Measurements from ENCODE around the gene MRPL43. TPM values are rescaled to one million over a fixed set of nuclear protein-coding genes. Genes with fewer than 3 reads are reported as not detected.
"Not testable (repeated sequence)": the region's sequence is repeated elsewhere in the genome, so short reads cannot be mapped to it uniquely, and the experiment has no call there.

Gene MRPL43
- total RNA-seq, 2 donors from 2014 or later = 30.8 to 39.0 TPM

GRCh38 chr10:100979791-100980272, 7.5 kb downstream of the MRPL43 start:
- DNase-seq = no peak
- H3K4me3 Mint-ChIP-seq = no peak overlapping the region
- H3K27ac Mint-ChIP-seq = no peak overlapping the region
- H3K4me1 Mint-ChIP-seq = peaks cover 16% of the 10 kb centered on the region
- ATAC-seq = no peak
- no peaks in the 10 kb centered on the region for H3K27me3 Mint-ChIP-seq
- no peaks in the 10 kb centered on the region for H3K9me3 ChIP-seq (ENCODE audit: control insufficient read depth, low read length, poor library complexity, severe bottlenecking)
- peaks cover 5% of the 10 kb centered on the region for H3K36me3 Mint-ChIP-seq (ENCODE audit: low read depth)

GRCh38 chr10:100978901-100979195, 8.4 kb downstream of the MRPL43 start:
- DNase-seq = no peak
- no peak for ATAC-seq
- no peaks in the 10 kb centered on the region for H3K9me3 ChIP-seq (ENCODE audit: control insufficient read depth, low read length, poor library complexity, severe bottlenecking)
- Mint-ChIP-seq H3K36me3 (ENCODE audit: low read depth) (peaks cover 3% of the 10 kb centered on the region), H3K27ac (no peak overlapping the region), H3K27me3 (no peaks in the 10 kb centered on the region), H3K4me1 (peaks cover 10% of the 10 kb centered on the region), H3K4me3 (no peak overlapping the region)

GRCh38 chr10:100978121-100978900, 9.0 kb downstream of the MRPL43 start:
- Mint-ChIP-seq H3K4me1 (peaks cover 10% of the 10 kb centered on the region), H3K36me3 (ENCODE audit: low read depth) (peaks cover 3% of the 10 kb centered on the region), H3K27ac (no peak overlapping the region), H3K4me3 (no peak overlapping the region), H3K27me3 (no peaks in the 10 kb centered on the region)
- H3K9me3 ChIP-seq (ENCODE audit: control insufficient read depth, low read length, poor library complexity, severe bottlenecking) = no peaks in the 10 kb centered on the region
- ATAC-seq = no peak
- DNase-seq = no peak

GRCh38 chr10:100977436-100977835, 9.9 kb downstream of the MRPL43 start:
- H3K36me3 Mint-ChIP-seq (ENCODE audit: low read depth) = no peaks in the 10 kb centered on the region
- H3K27me3 Mint-ChIP-seq = no peaks in the 10 kb centered on the region
- H3K9me3 ChIP-seq (ENCODE audit: control insufficient read depth, low read length, poor library complexity, severe bottlenecking) = no peaks in the 10 kb centered on the region
- ATAC-seq = no peak
- H3K27ac Mint-ChIP-seq = no peak overlapping the region
- no peak overlapping the region for H3K4me3 Mint-ChIP-seq
- DNase-seq = no peak
- H3K4me1 Mint-ChIP-seq = peaks cover 5% of the 10 kb centered on the region

DNA sequence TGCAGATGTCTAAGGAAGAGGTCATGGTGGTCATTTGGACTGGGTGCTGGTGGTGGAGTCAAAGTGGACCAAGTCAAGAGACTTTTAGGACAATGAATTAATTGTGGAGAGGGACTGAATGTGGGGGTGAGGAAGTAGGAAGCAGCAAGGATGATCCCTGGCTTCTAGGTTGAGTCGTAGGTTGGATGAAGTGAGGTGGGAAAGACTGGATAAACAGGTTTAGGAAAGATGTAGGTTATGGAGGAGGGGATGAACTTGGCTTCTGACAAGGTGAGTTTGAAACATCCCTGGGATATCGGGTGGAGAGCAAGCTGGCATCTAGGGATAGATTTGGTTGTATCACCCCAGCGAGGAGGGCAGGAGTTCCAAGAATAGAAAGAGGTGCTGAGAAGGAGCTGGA, 10.4 kb downstream of the MRPL43 start:
- DNase-seq = no peak

DNA sequence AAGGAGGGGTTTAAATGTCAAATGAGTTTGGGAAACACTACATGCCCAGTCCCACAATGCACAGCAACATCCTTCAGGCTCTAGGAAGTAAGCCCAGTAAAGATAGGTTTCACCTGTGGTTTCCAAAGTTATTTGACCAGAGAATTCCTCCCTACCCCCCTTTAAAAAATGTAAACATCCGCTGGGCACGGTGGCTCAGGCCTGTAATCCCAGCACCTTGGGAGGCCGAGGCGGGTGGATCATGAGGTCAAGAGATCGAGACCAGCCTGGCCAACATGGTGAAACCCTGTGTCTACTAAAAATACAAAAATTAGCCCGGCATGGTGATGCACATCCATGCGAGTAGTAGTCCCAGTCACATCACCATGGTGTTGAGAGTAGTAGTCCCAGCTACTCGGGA, 11.9 kb downstream of the MRPL43 start:
- peaks cover 10% of the 10 kb centered on the region for H3K4me1 Mint-ChIP-seq
- not testable (repeated sequence) for H3K4me3 Mint-ChIP-seq; H3K9me3 ChIP-seq (ENCODE audit: control insufficient read depth, low read length, poor library complexity, severe bottlenecking); DNase-seq; ATAC-seq; H3K36me3 Mint-ChIP-seq (ENCODE audit: low read depth); H3K27ac Mint-ChIP-seq; H3K27me3 Mint-ChIP-seq

More for the DNA sequence above, 10.4 kb downstream of the MRPL43 start:
- ATAC-seq = no peak
- H3K36me3 Mint-ChIP-seq (ENCODE audit: low read depth) = no peaks in the 10 kb centered on the region
- H3K4me3 Mint-ChIP-seq = no peak overlapping the region
- no peaks in the 10 kb centered on the region for H3K9me3 ChIP-seq (ENCODE audit: control insufficient read depth, low read length, poor library complexity, severe bottlenecking)
- peaks cover 5% of the 10 kb centered on the region for H3K4me1 Mint-ChIP-seq
- no peak overlapping the region for H3K27ac Mint-ChIP-seq
- H3K27me3 Mint-ChIP-seq = no peaks in the 10 kb centered on the region

GRCh38 chr10:100972904-100973535, 14.3 kb downstream of the MRPL43 start:
- no peak for ATAC-seq
- Mint-ChIP-seq H3K27ac (no peak overlapping the region), H3K36me3 (ENCODE audit: low read depth) (no peaks in the 10 kb centered on the region), H3K4me1 (peaks cover 18% of the 10 kb centered on the region), H3K4me3 (no peak overlapping the region), H3K27me3 (no peaks in the 10 kb centered on the region)
- no peak for DNase-seq
- no peaks in the 10 kb centered on the region for H3K9me3 ChIP-seq (ENCODE audit: control insufficient read depth, low read length, poor library complexity, severe bottlenecking)

DNA sequence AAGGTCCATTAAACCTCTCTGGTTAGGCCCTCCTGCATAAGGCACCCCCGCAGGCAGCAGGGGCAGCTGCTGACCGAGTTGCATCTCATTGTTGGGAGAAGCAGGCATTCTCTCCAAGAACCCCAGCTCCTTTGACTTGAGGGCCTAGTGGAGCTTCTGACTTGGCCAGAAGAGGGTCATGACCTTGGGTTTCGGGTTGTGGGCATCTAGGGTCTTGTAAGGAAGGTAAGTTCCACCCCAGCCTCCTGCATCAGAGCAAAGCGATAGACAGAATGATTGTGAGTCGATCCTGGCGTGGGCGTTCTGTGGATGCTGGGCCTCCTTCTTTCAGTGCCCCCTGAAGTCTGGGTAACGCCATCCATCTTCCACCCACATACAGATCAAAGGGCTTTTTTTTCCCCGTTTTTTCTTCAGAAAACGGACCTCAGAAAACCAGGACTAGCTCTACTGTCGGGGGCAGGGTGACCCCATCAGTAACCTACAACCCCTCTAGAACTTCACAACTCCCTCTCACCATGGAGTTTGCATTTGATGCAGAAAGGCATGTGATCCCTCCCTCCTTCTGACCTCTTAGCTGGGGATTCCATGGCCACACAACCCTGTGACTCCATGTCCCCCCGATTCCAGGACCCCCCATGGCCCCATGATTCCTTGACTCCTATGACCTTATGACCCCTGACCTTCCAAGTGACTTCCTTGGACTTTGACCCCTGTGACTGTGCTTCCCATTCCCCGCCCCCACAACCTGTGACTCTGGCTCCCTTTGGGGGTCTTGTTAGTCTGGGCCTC, 15.0 kb downstream of the MRPL43 start:
- DNase-seq (no peak), ATAC-seq (no peak)
- no peaks in the 10 kb centered on the region for H3K36me3 Mint-ChIP-seq (ENCODE audit: low read depth)
- H3K4me1 Mint-ChIP-seq = peaks cover 19% of the 10 kb centered on the region
- no peaks in the 10 kb centered on the region for H3K9me3 ChIP-seq (ENCODE audit: control insufficient read depth, low read length, poor library complexity, severe bottlenecking)
- no peaks in the 10 kb centered on the region for H3K27me3 Mint-ChIP-seq
- no peak overlapping the region for H3K4me3 Mint-ChIP-seq
- no peak overlapping the region for H3K27ac Mint-ChIP-seq

GRCh38 chr10:100970914-100971811, 16.1 kb downstream of the MRPL43 start:
- Mint-ChIP-seq H3K36me3 (ENCODE audit: low read depth) (no peaks in the 10 kb centered on the region), H3K4me3 (peak overlapping the region; percentile 80), H3K4me1 (peaks cover 14% of the 10 kb centered on the region), H3K27me3 (no peaks in the 10 kb centered on the region), H3K27ac (no peak overlapping the region)
- no peak for ATAC-seq
- DNase-seq = no peak
- H3K9me3 ChIP-seq (ENCODE audit: control insufficient read depth, low read length, poor library complexity, severe bottlenecking) = no peaks in the 10 kb centered on the region

- Mint-ChIP-seq H3K27me3 (no peaks in the 10 kb centered on the region), H3K4me1 (peaks cover 14% of the 10 kb centered on the region), H3K4me3 (peak overlapping the region; percentile 80), H3K27ac (peak overlapping the region; percentile 24), H3K36me3 (ENCODE audit: low read depth) (no peaks in the 10 kb centered on the region)
- peak in 2 of 3 donors; percentile 29 to 33 for DNase-seq
- no peaks in the 10 kb centered on the region for H3K9me3 ChIP-seq (ENCODE audit: control insufficient read depth, low read length, poor library complexity, severe bottlenecking)
- ATAC-seq = peak; percentile 76
Measured at GRCh38 chr10:100970076-100970913, 17.0 kb downstream of the MRPL43 start.

DNA sequence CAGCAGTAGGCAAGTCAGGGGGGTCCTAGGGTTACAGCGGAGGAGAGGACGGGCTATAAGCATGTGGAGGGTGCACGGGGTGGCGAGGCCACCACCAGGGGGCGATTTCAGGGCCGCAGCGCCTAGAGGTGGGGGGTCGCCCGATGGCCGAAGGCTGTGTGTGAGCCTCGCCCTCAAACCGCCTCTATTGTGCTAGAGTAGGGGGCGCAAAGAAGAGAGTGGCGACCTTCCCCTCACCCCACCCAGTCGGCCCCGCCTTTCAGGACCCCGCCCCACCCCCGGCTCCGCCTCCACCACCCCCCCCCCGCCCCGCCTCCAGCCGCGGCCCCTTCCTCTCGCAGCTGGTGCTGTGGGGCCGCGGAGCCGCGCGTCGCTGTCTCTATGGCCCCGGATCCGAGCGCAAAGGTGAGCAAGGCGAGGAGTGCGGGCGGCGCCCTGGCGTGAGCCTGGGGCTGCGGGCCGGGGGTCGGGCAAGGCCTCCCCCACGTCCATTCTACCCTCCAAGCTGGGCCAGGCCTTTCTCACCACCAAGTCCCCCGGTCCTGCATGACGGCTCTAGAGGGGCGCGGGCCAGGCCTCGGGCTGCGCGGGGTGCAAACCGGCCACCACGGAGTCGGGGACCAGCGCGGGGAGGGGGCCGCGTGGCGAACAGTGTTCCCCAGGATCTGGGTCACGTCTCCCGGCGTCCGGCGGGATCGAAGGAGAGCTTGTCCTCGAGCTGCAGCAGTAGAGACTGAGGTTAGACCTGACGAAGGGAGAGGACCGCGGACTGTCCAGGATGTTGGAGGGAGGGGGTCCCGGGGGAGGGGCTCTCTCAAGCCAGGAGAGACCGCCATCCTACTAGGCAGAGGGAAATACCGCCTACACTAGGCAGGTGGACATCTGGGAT, 17.9 kb downstream of the MRPL43 start, which contains the start of gene SEMA4G:
TSS of gene SEMA4G (plus strand) at position 318 of the 889 bp plus-strand sequence. CDS start 3,409 bp downstream, outside the sequence.
- ATAC-seq (peak; percentile 72), DNase-seq (peak; percentile 26 to 35 (median 30))
- peaks cover 14% of the 10 kb centered on the region for H3K4me1 Mint-ChIP-seq
- H3K27me3 Mint-ChIP-seq = no peaks in the 10 kb centered on the region
- peak within 1 kb of the TSS; percentile 24 for H3K27ac Mint-ChIP-seq
- peak within 1 kb of the TSS; percentile 81 for H3K4me3 Mint-ChIP-seq
- no peaks in the 10 kb centered on the region for H3K36me3 Mint-ChIP-seq (ENCODE audit: low read depth)
- no peaks in the 10 kb centered on the region for H3K9me3 ChIP-seq (ENCODE audit: control insufficient read depth, low read length, poor library complexity, severe bottlenecking)

All from T-helper 17 cell (primary cell).